Astrocyte (in vitro differentiated cells and primary cell): ENCODE results near the gene OPA3.

ENCODE experiments used
- CTCF ChIP-seq: IDR thresholded peaks from 2 replicates; pipeline ENCODE4 v1.5.1; 2011; ENCODE audit warnings: low read depth, mild to moderate bottlenecking, inconsistent platforms, low read length, moderate library complexity; ENCODE audit not compliant: insufficient read depth
- EZH2 ChIP-seq: IDR thresholded peaks from 2 replicates; pipeline ENCODE4 v1.6.1; 2012; ENCODE audit warnings: mild to moderate bottlenecking, low read length, inconsistent platforms; ENCODE audit not compliant: insufficient read depth

GRCh38 chr19:45585158-45585577, 566 bp upstream of the OPA3 start:
- no peak for TF ChIP-seq CTCF
- TF ChIP-seq EZH2, result no peak
